Upper lobe of right lung (tissue), 1 donor: ENCODE data around the gene CCIN. TPM values are rescaled to one million over a fixed set of nuclear protein-coding genes. Genes with fewer than 3 reads are reported as not detected.

Experiments used
- ATAC-seq: fragments of 200-7000 bp; cut with Tn5 transposase; one replicate; pipeline ENCODE4 v1.9.1; 2020; ENCODE audit warnings: mild to moderate bottlenecking, moderate library complexity
- DNase-seq: peaks from one replicate; pipeline ENCODE4 v3.0.0-alpha.2; 2020
- H3K27ac ChIP-seq: fragments of 200-600 bp; one replicate; pipeline ENCODE4 v1.8.0; 2022
- H3K27me3 ChIP-seq: fragments of 200-600 bp; one replicate; pipeline ENCODE4 v1.8.0; 2022; ENCODE audit warnings: mild to moderate bottlenecking
- H3K36me3 ChIP-seq: fragments of 200-600 bp; one replicate; pipeline ENCODE4 v1.8.0; 2022
- H3K4me1 ChIP-seq: fragments of 200-600 bp; one replicate; pipeline ENCODE4 v1.8.0; 2022
- H3K4me3 ChIP-seq: fragments of 200-600 bp; one replicate; pipeline ENCODE4 v1.8.0; 2022; ENCODE audit warnings: mild to moderate bottlenecking
- H3K9me3 ChIP-seq: fragments of 200-600 bp; one replicate; pipeline ENCODE4 v1.8.0; 2022
- intact Hi-C: fragments of 100-400 bp; cut with DNase I; formaldehyde crosslinking; loops from one replicate; pipeline ENCODE4 v1.11.0; 2022
- total RNA-seq: library from RNA; stranded (reverse); fragmentation: NEBNext Ultra II Directional; extraction: Animal tissue kit (Norgen Biotek cat#: 25700); gene quantifications from one replicate; pipeline ENCODE4 v1.2.1, GENCODE V29; 2021
- TF ChIP-seq, protein P1 (sequence below): fragments of 200-600 bp; IDR thresholded peaks from one replicate; pipeline ENCODE4 v1.8.0; 2022; ENCODE audit warnings: antibody characterized with exemption
- donor health status: DM: no; HTN: yes; CAD: no; lungs with severe emphysema.

CCIN gene
- total RNA-seq, 1 donor from 2014 or later = not detected

DNA sequence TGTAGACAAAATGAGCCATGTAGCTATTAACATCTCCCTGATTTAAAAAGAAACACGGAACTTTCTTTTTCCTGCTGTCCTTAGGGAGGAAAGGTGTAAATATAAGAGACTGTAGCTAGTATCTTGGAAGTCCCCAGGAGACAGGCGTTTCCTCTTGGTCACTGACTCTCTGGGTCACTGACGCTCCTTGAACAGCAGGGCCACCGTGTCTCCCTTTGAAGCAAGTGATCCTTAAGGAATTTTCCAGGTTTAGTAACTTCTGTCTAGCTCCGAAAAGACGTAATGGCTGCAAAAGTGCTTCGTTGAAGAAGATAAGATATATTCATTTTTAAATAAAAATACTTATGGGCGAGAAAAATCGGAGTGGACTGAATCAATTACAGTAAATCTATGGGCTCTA lies 20.8 kb downstream of the CCIN start:
- Histone ChIP-seq H3K27me3 (no peaks in the 10 kb centered on the region), H3K27ac (peak overlapping the region; percentile 94), H3K36me3 (peaks cover 6% of the 10 kb centered on the region), H3K9me3 (no peaks in the 10 kb centered on the region), H3K4me1 (peaks cover 41% of the 10 kb centered on the region), H3K4me3 (peak overlapping the region; percentile 97)
- no peak for DNase-seq
- ATAC-seq = no peak
- intact Hi-C loops = no loop called here
- TF ChIP-seq, protein P1, sequence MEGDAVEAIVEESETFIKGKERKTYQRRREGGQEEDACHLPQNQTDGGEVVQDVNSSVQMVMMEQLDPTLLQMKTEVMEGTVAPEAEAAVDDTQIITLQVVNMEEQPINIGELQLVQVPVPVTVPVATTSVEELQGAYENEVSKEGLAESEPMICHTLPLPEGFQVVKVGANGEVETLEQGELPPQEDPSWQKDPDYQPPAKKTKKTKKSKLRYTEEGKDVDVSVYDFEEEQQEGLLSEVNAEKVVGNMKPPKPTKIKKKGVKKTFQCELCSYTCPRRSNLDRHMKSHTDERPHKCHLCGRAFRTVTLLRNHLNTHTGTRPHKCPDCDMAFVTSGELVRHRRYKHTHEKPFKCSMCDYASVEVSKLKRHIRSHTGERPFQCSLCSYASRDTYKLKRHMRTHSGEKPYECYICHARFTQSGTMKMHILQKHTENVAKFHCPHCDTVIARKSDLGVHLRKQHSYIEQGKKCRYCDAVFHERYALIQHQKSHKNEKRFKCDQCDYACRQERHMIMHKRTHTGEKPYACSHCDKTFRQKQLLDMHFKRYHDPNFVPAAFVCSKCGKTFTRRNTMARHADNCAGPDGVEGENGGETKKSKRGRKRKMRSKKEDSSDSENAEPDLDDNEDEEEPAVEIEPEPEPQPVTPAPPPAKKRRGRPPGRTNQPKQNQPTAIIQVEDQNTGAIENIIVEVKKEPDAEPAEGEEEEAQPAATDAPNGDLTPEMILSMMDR = no peak

DNA sequence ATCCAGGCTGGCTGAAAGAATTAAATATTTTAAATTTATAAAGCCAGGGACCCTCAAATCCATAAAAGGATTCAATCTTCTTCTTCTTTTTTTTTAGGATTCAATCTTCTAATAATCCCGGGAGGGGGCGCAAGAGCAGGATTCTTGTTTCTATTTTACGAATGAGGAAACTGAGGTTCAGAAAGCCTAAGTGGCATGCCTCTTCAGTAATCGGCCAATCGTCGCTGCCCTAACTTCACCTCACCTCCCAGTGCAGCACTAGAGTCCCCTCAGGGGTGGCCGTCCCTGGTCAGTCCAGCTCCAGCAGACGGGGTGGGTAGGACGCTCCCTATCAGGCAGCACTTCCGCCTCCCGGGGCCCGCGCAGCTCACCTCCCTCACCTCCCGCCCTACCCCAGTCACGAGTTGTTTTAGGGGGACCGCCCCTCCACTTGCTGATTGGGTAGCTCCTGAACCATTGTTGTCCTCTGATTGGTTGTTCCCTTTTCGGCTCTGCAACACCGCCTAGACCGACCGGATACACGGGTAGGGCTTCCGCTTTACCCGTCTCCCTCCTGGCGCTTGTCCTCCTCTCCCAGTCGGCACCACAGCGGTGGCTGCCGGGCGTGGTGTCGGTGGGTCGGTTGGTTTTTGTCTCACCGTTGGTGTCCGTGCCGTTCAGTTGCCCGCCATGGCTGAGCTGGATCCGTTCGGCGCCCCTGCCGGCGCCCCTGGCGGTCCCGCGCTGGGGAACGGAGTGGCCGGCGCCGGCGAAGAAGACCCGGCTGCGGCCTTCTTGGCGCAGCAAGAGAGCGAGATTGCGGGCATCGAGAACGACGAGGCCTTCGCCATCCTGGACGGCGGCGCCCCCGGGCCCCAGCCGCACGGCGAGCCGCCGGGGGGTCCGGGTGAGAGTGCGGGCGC lies 21.5 kb downstream of the CCIN start, which contains the start of gene CLTA:
TSS of gene CLTA (plus strand) at position 534 of the 902 bp plus-strand sequence. CDS start at position 670, 136 bp downstream.
- Histone ChIP-seq H3K36me3 (peaks cover 12% of the 10 kb centered on the region), H3K27ac (peak within 1 kb of the TSS; percentile 94), H3K4me3 (peak within 1 kb of the TSS; percentile 97), H3K27me3 (no peaks in the 10 kb centered on the region), H3K9me3 (no peaks in the 10 kb centered on the region), H3K4me1 (peaks cover 47% of the 10 kb centered on the region)
- DNase-seq (peak; percentile 97), ATAC-seq (peak; percentile 98)
- TF ChIP-seq, protein P1 = peak; percentile 52
- intact Hi-C loops = no loop called here

DNA sequence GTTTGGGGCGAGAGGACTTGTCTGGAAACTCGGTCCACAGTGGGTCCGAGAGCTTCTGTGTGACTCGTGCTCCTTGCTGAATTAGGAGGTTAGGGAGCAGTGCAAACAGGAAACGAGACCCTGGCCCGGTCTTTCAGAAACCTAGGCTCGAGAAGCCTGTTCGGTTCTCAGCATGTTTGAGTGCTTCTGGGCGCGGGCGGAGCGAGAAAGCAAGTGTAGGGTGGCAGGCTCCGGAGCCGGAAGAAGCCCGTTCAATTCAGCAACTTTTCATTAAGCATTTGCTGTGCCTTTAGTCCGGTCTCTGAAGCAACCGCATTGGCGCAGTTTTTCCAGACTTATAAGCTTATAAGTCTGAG lies 22.1 kb downstream of the CCIN start:
- Histone ChIP-seq H3K4me3 (peak overlapping the region; percentile 97), H3K9me3 (no peaks in the 10 kb centered on the region), H3K36me3 (peaks cover 14% of the 10 kb centered on the region), H3K27ac (peak overlapping the region; percentile 94), H3K4me1 (peaks cover 47% of the 10 kb centered on the region), H3K27me3 (no peaks in the 10 kb centered on the region)
- peak; percentile 74 for DNase-seq
- ATAC-seq = peak; percentile 6
- intact Hi-C loops = no loop called here
- TF ChIP-seq, protein P1 = no peak

DNA sequence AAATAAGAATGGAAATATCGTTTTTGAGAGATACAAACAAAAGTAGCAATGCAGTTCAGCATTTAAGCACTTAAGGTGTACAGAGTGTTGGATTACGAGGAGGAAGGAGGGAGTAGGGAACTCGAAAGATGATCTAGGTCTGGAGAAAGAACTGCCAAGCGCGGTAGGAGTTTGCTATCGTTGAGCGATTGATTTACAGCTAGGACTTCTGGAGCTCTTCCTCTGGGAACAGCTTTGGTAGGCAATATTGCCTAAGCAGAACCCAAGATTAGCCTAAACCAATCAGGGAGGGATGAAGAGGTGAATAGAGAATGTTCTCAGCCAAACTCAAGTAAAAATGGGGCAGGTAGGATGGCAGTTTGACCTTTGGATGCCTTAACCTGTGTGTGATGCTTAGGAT lies 22.5 kb downstream of the CCIN start:
- ATAC-seq (no peak), DNase-seq (no peak)
- Histone ChIP-seq H3K4me3 (peak overlapping the region; percentile 97), H3K4me1 (peaks cover 47% of the 10 kb centered on the region), H3K27me3 (no peaks in the 10 kb centered on the region), H3K36me3 (peaks cover 18% of the 10 kb centered on the region), H3K27ac (peak overlapping the region; percentile 94), H3K9me3 (no peaks in the 10 kb centered on the region)
- intact Hi-C loops = no loop called here
- TF ChIP-seq, protein P1 = no peak

DNA sequence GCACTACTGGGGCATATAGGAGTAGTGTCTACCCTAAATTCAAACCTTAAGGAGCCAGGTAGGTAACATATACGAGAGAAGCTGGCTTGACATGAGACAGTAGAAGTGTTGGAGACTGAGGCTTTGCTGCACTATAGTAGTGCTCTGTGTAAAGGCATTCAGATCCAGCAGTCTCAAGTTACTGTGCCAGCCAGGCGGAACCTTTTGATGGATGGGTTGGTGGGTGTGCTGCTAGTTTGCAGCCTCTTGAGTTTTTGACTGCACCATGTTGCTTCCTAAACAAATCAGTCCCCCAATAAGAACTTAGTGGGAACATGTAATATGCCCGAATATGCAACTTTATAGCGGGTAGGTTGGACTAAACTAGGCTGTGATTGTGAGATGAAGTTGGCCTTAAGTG lies 23.0 kb downstream of the CCIN start:
- Histone ChIP-seq H3K36me3 (peaks cover 22% of the 10 kb centered on the region), H3K4me1 (peaks cover 47% of the 10 kb centered on the region), H3K9me3 (no peaks in the 10 kb centered on the region), H3K27me3 (no peaks in the 10 kb centered on the region), H3K27ac (no peak overlapping the region), H3K4me3 (peak overlapping the region; percentile 97)
- DNase-seq (no peak), ATAC-seq (no peak)
- intact Hi-C loops = no loop called here
- TF ChIP-seq, protein P1 = no peak
